HEK293T (cell line): ENCODE results near the gene TAOK2.

Experiments
- BHLHE40 ChIP-seq: fragments of 450-650 bp; IDR thresholded peaks from 2 replicates; pipeline ENCODE4 v1.6.1; 2016; ENCODE audit warnings: mild to moderate bottlenecking, moderate library complexity, borderline replicate concordance
- FOXA1 ChIP-seq: fragments of 450-650 bp; IDR thresholded peaks from 2 replicates; pipeline ENCODE4 v1.6.1; 2016; ENCODE audit warnings: mild to moderate bottlenecking
- FOXK2 ChIP-seq: fragments of 450-650 bp; IDR thresholded peaks from 2 replicates; pipeline ENCODE4 v1.6.1; 2016; ENCODE audit warnings: mild to moderate bottlenecking
- FOXM1 ChIP-seq: fragments of 450-650 bp; IDR thresholded peaks from 2 replicates; pipeline ENCODE4 v1.6.1; 2017; ENCODE audit warnings: mild to moderate bottlenecking, borderline replicate concordance
- HDGF ChIP-seq: fragments of 450-650 bp; IDR thresholded peaks from 2 replicates; pipeline ENCODE4 v1.6.1; 2017; ENCODE audit warnings: antibody characterized with exemption, borderline replicate concordance
- SUZ12 ChIP-seq: fragments of 450-650 bp; IDR thresholded peaks from 2 replicates; pipeline ENCODE4 v1.6.1; 2016; ENCODE audit warnings: mild to moderate bottlenecking
- TARDBP ChIP-seq: fragments of 450-650 bp; IDR thresholded peaks from 2 replicates; pipeline ENCODE4 v1.6.1; 2016
- ZNF384 ChIP-seq: fragments of 450-650 bp; IDR thresholded peaks from 2 replicates; pipeline ENCODE4 v1.6.1; 2016

DNA sequence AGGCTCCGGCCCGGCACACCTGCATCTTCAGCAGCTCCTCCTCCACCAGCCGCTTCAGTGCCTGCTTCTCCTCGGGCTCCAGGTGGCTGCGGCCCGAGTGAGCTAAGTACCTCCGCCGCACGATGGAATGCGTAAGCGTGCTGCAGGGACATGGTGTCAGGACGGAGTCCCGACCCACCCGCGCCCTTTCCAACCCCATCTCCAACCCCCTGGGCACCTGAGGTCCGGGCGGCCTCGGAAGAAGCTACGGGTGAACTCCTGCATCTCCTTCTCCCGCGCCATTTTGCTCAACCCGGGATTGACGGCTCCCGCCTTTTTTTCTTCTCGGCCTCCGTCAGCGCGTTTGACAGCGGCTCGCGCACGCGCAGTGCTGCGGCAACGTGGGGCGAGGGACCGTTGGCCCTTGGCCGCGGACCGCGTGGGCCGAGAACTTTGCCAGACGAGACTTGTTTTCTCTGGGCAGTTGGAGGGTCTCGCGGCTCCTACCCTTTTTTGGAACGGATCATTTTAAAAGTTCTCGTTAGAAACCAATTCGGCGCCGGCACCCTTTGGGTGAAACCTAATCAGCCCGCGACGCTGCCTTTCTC lies 21.7 kb downstream of the TAOK2 start, which contains the start of gene HIRIP3:
- TF ChIP-seq SUZ12 (no peak), FOXK2 (no peak), FOXA1 (no peak), ZNF384 (no peak), BHLHE40 (no peak), TARDBP (no peak), FOXM1 (no peak), HDGF (no peak)
